ENCODE results near the gene PPIL6. TPM values are rescaled to one million over a fixed set of nuclear protein-coding genes. Genes with fewer than 3 reads are reported as not detected.

The PPIL6 gene
- under 1 TPM; 0.28 to 0.70 (median 0.40) TPM for total RNA-seq
- total RNA-seq (2013): 1.2 TPM

GRCh38 chr6:109440331-109441068 lies at the start of gene PPIL6, which contains the start of gene SMPD2:
Gene PPIL6, minus strand, starts transcription at chr6:109440628. Its CDS starts 38 bp downstream, at chr6:109440590.
Gene SMPD2, plus strand, starts transcription at chr6:109440724. Its CDS starts 398 bp downstream, at chr6:109441122.
- no peaks in the 10 kb centered on the region for H3K9me3 Mint-ChIP-seq
- H3K27ac Mint-ChIP-seq: peak within 1 kb of the TSS; percentile 81 to 92
- peak; percentile 81 to 90 for DNase-seq
- peak; percentile 87 to 94 (median 89) for ATAC-seq
- Histone ChIP-seq H3K4me3 (ENCODE audit: low read length) (peak within 1 kb of the TSS; percentile 64), H3K9me3 (ENCODE audit: control insufficient read depth, insufficient read depth, low read length) (no peaks in the 10 kb centered on the region), H3K27ac (ENCODE audit: low read length) (peak within 1 kb of the TSS; percentile 74), H3K4me1 (ENCODE audit: control insufficient read depth, insufficient read depth, low read length) (peaks cover 23% of the 10 kb centered on the region), H3K27me3 (ENCODE audit: control insufficient read depth, insufficient read depth, low read length) (no peaks in the 10 kb centered on the region), H3K36me3 (ENCODE audit: control insufficient read depth, insufficient read depth, low read length) (peaks cover 26% of the 10 kb centered on the region)
- TF ChIP-seq CTCF (IDR thresholded peaks at IDR 0.05): no peak
- WGBS (ENCODE audit: insufficient coverage): under 1% methylated on average over 102 of the region's 102 CpGs
- intact Hi-C loops (cut with micrococcal nuclease): loop anchor here (1.0 to 10.0 kb wide), 5 partner anchors 14 to 346 kb away; partner anchors contain the start of genes CEP57L1, SESN1 and ZBTB24
- peaks cover 17 to 32% of the 10 kb centered on the region in 2 donors for H3K4me1 Mint-ChIP-seq
- H3K4me3 Mint-ChIP-seq: peak within 1 kb of the TSS; percentile 89
- H3K36me3 Mint-ChIP-seq: no peaks in the 10 kb centered on the region
- no peaks in the 10 kb centered on the region for H3K27me3 Mint-ChIP-seq (ENCODE audit: low read depth in 2 of 2)

GRCh38 chr6:109488001-109488400 lies 47.6 kb upstream of the PPIL6 start:
- Histone ChIP-seq H3K9me3 (ENCODE audit: control insufficient read depth, insufficient read depth, low read length) (no peaks in the 10 kb centered on the region), H3K27ac (ENCODE audit: low read length) (no peak overlapping the region), H3K36me3 (ENCODE audit: control insufficient read depth, insufficient read depth, low read length) (no peaks in the 10 kb centered on the region), H3K27me3 (ENCODE audit: control insufficient read depth, insufficient read depth, low read length) (no peaks in the 10 kb centered on the region), H3K4me3 (ENCODE audit: low read length) (no peak overlapping the region), H3K4me1 (ENCODE audit: control insufficient read depth, insufficient read depth, low read length) (peaks cover 14% of the 10 kb centered on the region)
- H3K36me3 Mint-ChIP-seq: no peaks in the 10 kb centered on the region
- TF ChIP-seq CTCF (IDR thresholded peaks at IDR 0.05): no peak
- H3K27ac Mint-ChIP-seq: no peak overlapping the region
- no peak for DNase-seq
- intact Hi-C loops (cut with micrococcal nuclease): no loop called here
- no peaks in the 10 kb centered on the region for H3K9me3 Mint-ChIP-seq
- ATAC-seq: no peak
- peaks cover 15 to 27% of the 10 kb centered on the region in 2 donors for H3K4me1 Mint-ChIP-seq
- H3K27me3 Mint-ChIP-seq (ENCODE audit: low read depth in 2 of 2): no peaks in the 10 kb centered on the region
- no peak overlapping the region for H3K4me3 Mint-ChIP-seq

GRCh38 chr6:109486068-109486467 lies 45.6 kb upstream of the PPIL6 start:
- Mint-ChIP-seq H3K9me3 (no peaks in the 10 kb centered on the region), H3K27me3 (ENCODE audit: low read depth in 2 of 2) (no peaks in the 10 kb centered on the region), H3K27ac (no peak overlapping the region), H3K4me1 (peaks cover 20 to 34% of the 10 kb centered on the region in 2 donors), H3K36me3 (peaks cover 9% of the 10 kb centered on the region), H3K4me3 (no peak overlapping the region)
- intact Hi-C loops (cut with micrococcal nuclease): no loop called here
- Histone ChIP-seq H3K27ac (ENCODE audit: low read length) (no peak overlapping the region), H3K27me3 (ENCODE audit: control insufficient read depth, insufficient read depth, low read length) (no peaks in the 10 kb centered on the region), H3K4me3 (ENCODE audit: low read length) (no peak overlapping the region), H3K9me3 (ENCODE audit: control insufficient read depth, insufficient read depth, low read length) (no peaks in the 10 kb centered on the region), H3K36me3 (ENCODE audit: control insufficient read depth, insufficient read depth, low read length) (peaks cover 5% of the 10 kb centered on the region), H3K4me1 (ENCODE audit: control insufficient read depth, insufficient read depth, low read length) (peaks cover 18% of the 10 kb centered on the region)
- no peak for ATAC-seq
- 100% methylated on average over 1 of the region's 1 CpG for WGBS (ENCODE audit: insufficient coverage)
- DNase-seq: no peak
- TF ChIP-seq CTCF (IDR thresholded peaks at IDR 0.05): no peak

Data from natural killer cell (primary cell).